ENCODE results near the gene MIA. TPM values are rescaled to one million over a fixed set of nuclear protein-coding genes. Genes with fewer than 3 reads are reported as not detected.

MIA gene
- total RNA-seq, 4 donors from 2014 or later: 127 to 322 (median 209) TPM

GRCh38 chr19:40743926-40744325 is 31.4 kb upstream of the MIA start:
- DNase-seq (ENCODE audit: low spot score in 2 of 2): no peak
- H3K4me1 ChIP-seq: peaks cover 0 to 56% (median under 1%) of the 10 kb centered on the region in 4 donors
- TF ChIP-seq CTCF (IDR thresholded peaks at IDR 0.05): no peak
- TF ChIP-seq EP300 (IDR thresholded peaks at IDR 0.05): no peak
- no peak for TF ChIP-seq POLR2A (IDR thresholded peaks at IDR 0.05)
- H3K9me3 ChIP-seq: no peaks in the 10 kb centered on the region
- H3K4me3 ChIP-seq: no peak overlapping the region
- 89 to 96% methylated on average over 9 to 10 of the region's 10 CpGs for WGBS, 2 donors
- H3K27me3 ChIP-seq: no peaks in the 10 kb centered on the region
- peak overlapping the region in 1 of 4 donors; percentile 50 for H3K27ac ChIP-seq
- H3K36me3 ChIP-seq: peaks cover 0 to 46% (median 0%) of the 10 kb centered on the region in 3 donors

GRCh38 chr19:40744554-40745401 is 30.5 kb upstream of the MIA start:
- no peak for DNase-seq (ENCODE audit: low spot score in 2 of 2)
- WGBS, 2 donors: 64 to 67% methylated on average over 16 to 17 of the region's 17 CpGs

GRCh38 chr19:40745402-40745780 is 29.9 kb upstream of the MIA start:
- H3K4me3 ChIP-seq: no peak overlapping the region
- no peaks in the 10 kb centered on the region for H3K27me3 ChIP-seq
- WGBS, 2 donors: 65 to 66% methylated on average over 7 of the region's 7 CpGs
- peaks cover 0 to 32% (median 0%) of the 10 kb centered on the region in 3 donors for H3K36me3 ChIP-seq
- H3K9me3 ChIP-seq: no peaks in the 10 kb centered on the region
- H3K4me1 ChIP-seq: peaks cover 0 to 53% (median 9%) of the 10 kb centered on the region in 4 donors
- TF ChIP-seq CTCF (IDR thresholded peaks at IDR 0.05): no peak
- TF ChIP-seq POLR2A (IDR thresholded peaks at IDR 0.05): no peak
- no peak for TF ChIP-seq EP300 (IDR thresholded peaks at IDR 0.05)
- H3K27ac ChIP-seq: peak overlapping the region in 3 of 4 donors; percentile 47 to 73 (median 50)
- no peak for DNase-seq (ENCODE audit: low spot score in 2 of 2)

More at GRCh38 chr19:40744554-40745401, 30.5 kb upstream of the MIA start:
- H3K9me3 ChIP-seq: no peaks in the 10 kb centered on the region
- no peaks in the 10 kb centered on the region for H3K27me3 ChIP-seq
- no peak for TF ChIP-seq POLR2A (IDR thresholded peaks at IDR 0.05)
- TF ChIP-seq CTCF (IDR thresholded peaks at IDR 0.05): peak in 1 of 5 experiments; percentile 12
- peaks cover 0 to 38% (median 0%) of the 10 kb centered on the region in 3 donors for H3K36me3 ChIP-seq
- peaks cover 0 to 56% (median 7%) of the 10 kb centered on the region in 4 donors for H3K4me1 ChIP-seq
- peak overlapping the region in 3 of 4 donors; percentile 47 to 73 (median 50) for H3K27ac ChIP-seq
- H3K4me3 ChIP-seq: no peak overlapping the region

GRCh38 chr19:40747536-40747935 is 27.8 kb upstream of the MIA start:
- WGBS, 2 donors: 82 to 91% methylated on average over 7 of the region's 7 CpGs
- no peak overlapping the region for H3K4me3 ChIP-seq
- H3K4me1 ChIP-seq: peaks cover 0 to 44% (median 15%) of the 10 kb centered on the region in 4 donors
- no peaks in the 10 kb centered on the region for H3K9me3 ChIP-seq
- peaks cover 0 to 14% (median 0%) of the 10 kb centered on the region in 3 donors for H3K36me3 ChIP-seq
- DNase-seq (ENCODE audit: low spot score in 2 of 2): no peak
- TF ChIP-seq POLR2A (IDR thresholded peaks at IDR 0.05) (no peak), CTCF (IDR thresholded peaks at IDR 0.05) (no peak), EP300 (IDR thresholded peaks at IDR 0.05) (no peak)
- peak overlapping the region in 2 of 4 donors; percentile 32 to 68 for H3K27ac ChIP-seq
- H3K27me3 ChIP-seq: no peaks in the 10 kb centered on the region

Data from tibial nerve (tissue), 4 donors.